Astrocyte of the cerebellum (primary cell): ENCODE results near the gene RIPOR3.
"Not testable (repeated sequence)": the region's sequence is repeated elsewhere in the genome, so short reads cannot be mapped to it uniquely, and the experiment has no call there.

Experiments used
- DNase-seq: peaks from one replicate; pipeline ENCODE4 v3.0.0-alpha.2; 2011; ENCODE audit warnings: low read depth
- H3K4me3 ChIP-seq: 2 replicates; pipeline ENCODE4 v1.5.1; 2011; ENCODE audit warnings: mild to moderate bottlenecking, low read depth, low read length, moderate library complexity
- in situ Hi-C: cut with HindIII; loops from 2 replicates; pipeline ENCODE4 v1.10.0; 2017; ENCODE audit warnings: low sequenced_read_pairs
- TF ChIP-seq, protein P1 (sequence below): IDR thresholded peaks from 2 replicates; pipeline ENCODE4 v1.5.1; 2012; ENCODE audit warnings: low read length, low read depth, moderate library complexity, mild to moderate bottlenecking; ENCODE audit errors: missing control alignments

RIPOR3 gene

DNA sequence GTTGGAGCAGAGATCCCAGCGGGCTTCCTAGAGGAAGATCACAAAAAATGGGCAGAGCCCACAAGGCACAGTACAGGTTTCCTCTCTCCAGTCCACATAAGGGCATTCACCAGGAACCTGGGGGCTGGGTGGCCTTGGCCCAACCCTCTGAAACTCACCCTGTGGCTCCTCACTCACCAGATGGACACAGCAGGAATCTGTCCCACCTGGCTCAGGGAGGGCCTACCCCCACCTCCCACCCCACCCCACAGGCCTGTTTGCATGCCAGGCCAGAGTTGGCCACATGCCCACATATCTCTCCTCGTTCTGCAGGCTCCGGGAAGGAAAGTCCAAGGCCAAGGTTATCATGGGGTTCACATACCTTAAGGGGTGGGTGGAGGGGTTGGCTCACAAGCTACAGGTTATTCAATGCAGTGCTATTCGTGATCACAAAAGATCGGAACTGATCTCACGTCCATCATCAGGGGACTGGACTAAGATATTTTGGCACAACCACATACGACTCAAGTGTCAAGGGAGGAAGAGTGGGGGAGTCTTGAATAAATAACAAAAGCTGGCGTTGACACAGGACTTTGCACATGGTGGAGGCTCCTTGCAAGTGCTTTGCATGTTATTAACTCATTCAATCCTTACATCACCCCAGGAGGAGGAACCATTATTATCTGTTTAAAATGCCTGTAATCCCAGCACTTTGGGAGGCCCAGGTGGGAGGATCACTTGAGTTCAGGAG lies 13.0 kb downstream of the RIPOR3 start:
- DNase-seq: no peak
- TF ChIP-seq, protein P1, sequence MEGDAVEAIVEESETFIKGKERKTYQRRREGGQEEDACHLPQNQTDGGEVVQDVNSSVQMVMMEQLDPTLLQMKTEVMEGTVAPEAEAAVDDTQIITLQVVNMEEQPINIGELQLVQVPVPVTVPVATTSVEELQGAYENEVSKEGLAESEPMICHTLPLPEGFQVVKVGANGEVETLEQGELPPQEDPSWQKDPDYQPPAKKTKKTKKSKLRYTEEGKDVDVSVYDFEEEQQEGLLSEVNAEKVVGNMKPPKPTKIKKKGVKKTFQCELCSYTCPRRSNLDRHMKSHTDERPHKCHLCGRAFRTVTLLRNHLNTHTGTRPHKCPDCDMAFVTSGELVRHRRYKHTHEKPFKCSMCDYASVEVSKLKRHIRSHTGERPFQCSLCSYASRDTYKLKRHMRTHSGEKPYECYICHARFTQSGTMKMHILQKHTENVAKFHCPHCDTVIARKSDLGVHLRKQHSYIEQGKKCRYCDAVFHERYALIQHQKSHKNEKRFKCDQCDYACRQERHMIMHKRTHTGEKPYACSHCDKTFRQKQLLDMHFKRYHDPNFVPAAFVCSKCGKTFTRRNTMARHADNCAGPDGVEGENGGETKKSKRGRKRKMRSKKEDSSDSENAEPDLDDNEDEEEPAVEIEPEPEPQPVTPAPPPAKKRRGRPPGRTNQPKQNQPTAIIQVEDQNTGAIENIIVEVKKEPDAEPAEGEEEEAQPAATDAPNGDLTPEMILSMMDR: no peak
- in situ Hi-C loops: no loop called here
- H3K4me3 ChIP-seq: no peak overlapping the region

DNA sequence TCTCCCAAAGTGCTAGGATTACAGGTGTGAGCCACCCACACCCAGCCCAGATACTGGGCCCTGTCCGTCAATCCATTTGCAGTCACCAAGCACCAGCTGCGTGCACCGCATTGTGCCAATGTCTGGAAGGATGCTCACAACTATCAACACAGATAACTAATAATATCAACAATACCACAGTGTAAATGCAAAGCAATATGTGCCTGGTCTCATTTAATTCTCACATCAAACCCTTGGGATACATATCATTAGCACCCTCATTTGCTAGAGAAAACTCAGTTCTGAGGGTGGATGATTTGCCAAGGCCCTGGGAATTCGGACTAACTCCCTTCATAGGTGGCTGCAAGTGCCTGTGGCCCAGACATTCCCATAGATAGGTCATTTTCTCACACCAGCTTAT lies 14.5 kb downstream of the RIPOR3 start:
- TF ChIP-seq, protein P1: no peak
- in situ Hi-C loops: no loop called here
- H3K4me3 ChIP-seq: no peak overlapping the region
- DNase-seq: no peak

DNA sequence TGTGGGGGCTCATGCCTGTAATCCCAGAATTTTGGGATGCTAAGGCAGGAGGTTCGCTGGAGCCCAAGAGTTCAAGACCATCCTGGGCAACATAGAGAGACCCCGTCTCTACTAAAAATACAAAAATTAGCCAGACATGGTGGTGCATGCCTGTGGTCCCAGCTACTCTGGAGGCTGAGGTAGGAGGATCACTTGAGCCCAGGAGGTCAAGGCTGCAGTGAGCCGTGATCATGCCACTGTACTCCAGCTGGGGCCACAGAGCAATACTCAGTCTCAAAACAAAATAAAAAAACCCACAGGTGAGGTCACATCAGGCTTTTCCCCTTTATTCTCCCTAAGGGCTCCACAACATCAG lies 15.0 kb downstream of the RIPOR3 start:
- not testable (repeated sequence) for DNase-seq

DNA sequence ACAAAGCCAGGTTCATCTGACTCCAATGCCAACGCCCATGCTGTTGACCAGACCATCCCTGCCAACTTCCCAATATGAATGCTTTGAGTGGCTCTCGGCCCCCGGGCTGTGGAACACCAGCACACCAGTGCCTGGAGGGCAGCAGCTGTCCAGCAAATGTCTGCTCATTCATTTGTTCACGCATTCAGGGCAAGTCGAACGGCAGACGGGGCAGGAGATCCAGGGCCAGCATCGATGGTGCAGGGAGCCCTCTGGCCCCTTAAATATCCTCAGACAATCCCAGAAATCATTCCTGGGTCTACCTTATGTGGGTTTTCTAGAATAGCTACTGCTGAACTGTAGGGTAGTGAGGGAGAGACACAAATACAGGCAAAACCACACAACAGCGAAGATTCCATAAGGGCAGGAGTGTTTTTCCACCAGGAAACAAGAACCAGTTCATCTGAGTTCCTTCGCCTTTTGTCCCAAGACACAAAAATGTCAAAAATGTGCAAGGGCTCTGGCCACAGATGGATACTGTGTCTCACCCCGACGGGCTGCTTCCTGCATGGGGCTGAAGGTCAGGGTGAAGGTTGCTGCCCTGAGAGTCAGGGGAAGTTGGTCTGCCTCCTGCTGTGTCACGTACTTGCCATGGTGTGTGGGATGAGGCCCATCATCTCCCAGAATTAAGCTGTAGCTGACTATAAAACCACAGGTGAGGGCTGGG lies 15.5 kb downstream of the RIPOR3 start:
- DNase-seq: no peak
- no peak overlapping the region for H3K4me3 ChIP-seq
- in situ Hi-C loops: no loop called here
- TF ChIP-seq, protein P1: no peak

More for the DNA sequence above, 15.0 kb downstream of the RIPOR3 start:
- H3K4me3 ChIP-seq, in situ Hi-C loops: not testable (repeated sequence)

DNA sequence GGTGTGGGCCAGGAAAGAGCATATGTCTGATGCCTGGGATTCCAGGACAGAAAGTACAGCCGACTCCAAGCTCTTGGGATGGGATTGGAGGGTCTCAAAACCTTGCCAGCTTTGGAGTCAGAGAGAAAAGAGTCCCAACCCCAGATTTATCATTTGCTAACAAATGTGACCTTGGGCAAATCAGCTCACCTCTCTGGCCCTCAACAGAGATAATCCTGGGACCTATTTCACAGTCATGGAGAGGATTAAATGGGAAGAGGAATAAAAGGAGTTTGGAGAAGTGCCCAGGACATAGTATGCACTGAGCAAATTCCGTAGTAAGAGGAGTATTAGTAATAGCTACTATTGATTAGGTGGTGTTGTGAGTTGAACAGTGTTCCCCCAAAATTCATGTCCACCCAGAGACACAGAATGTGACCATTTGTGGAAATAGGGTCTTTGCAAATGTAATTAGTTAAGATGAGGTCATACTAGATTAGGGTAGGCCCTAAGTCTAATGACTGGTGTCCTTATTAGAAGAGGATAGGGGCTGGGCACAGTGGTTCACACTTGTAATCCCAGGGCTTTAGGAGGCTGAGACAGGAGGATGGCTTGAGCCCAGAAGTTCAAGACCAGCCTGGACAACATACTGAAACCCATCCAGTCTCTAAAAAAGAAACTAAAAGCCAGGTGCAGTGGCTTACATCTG lies 17.1 kb downstream of the RIPOR3 start:
- in situ Hi-C loops: no loop called here
- H3K4me3 ChIP-seq: no peak overlapping the region
- TF ChIP-seq, protein P1: no peak
- no peak for DNase-seq

DNA sequence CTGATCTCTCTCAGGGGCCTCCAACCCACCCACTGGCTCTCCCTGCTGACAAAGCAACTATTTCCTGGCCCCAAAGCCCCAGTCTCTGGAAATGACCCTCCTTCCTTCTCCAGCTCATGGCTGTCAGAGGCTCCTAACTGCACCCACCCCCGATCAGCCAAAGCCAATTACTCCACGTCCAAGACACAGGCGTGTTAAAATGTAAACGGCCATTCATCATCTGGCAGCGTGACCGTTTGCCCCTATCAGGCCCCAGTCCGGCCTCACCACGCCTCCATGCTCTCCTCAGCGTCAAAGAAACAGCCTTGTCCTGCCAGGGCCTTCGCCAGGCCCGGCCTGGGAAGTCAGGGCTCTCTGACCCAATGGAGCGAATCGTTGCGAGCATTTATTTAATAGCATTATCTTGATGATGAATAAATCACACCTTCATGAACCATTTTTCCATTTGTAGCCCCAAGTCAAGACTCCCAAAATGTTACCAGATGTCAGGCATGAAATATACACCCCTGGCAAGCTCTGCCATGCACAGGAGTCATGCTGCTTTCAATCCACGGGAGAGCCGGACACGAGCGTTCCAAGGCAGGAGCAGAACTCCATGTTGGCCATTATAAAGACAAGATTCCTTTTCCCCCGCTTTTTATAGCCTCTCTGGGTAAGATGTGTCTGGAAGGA lies 17.7 kb downstream of the RIPOR3 start:
- in situ Hi-C loops: no loop called here
- TF ChIP-seq, protein P1: no peak
- no peak overlapping the region for H3K4me3 ChIP-seq
- DNase-seq: no peak
